HG03439 (cell line): Measurements from ENCODE around the gene ZC2HC1B.

Experiments used
- ATAC-seq: cut with Tn5 transposase; IDR thresholded peaks from one replicate; pipeline ENCODE4 v1.9.1; 2021; ENCODE audit warnings: mild to moderate bottlenecking, moderate library complexity; ENCODE audit not compliant: unreplicated experiment

The ZC2HC1B gene

DNA sequence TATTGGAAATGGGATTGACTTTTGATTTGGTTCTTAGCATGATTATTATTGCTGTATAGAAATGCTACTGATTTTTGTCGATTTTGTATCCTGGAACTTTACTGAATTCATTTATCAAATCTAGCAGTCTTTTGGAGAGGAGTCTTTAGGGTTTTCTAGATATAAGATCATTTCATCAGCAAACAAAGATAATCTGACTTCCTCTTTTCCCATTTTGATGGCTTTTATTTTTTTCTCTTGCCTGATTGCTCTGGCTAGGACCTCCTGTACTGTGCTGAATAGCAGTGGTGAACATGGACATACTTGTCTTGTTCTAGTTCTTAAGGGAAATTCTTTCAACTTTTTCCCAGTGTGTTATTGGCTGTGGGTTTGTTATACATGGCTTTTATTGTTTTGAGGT, 64.6 kb downstream of the ZC2HC1B start:
- ATAC-seq: no peak

DNA sequence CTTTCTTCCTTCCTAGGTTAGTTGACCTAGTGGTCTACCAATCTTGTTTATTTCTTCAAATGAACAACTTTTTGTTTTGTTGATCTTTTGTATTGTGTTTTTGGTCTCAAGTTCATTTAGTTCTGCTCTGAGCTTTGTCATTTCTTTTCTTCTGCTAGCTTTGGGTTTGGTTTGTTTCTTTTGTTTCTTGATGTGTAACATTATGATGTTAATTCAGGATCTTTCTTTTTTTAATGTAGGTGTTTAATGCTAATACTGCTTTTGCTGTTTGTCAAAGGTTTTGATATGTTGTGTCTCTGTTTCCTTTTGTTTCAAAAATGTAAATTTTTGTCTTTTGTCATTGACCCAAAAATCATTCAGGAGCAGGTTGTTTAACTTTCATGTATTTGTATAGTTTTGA, 65.7 kb downstream of the ZC2HC1B start:
- ATAC-seq: no peak

DNA sequence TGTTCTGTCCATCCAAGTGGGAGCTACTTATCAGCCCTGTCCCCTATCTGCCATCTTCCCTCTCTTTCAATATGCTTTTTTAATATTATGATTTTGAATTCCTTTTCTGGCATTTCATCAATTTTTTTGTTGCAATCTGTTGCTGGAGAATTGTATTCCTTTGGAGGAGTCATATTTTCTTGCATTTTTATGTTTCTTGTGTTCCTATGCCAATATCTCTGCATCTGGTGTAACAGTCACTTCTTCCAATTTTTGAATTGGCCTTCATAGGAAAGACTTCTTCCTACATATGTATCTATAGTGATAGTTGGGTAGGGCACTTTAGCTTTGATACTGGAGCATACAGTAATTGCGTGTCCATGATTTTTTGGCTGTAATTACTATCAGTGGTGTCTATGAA, 70.1 kb downstream of the ZC2HC1B start:
- ATAC-seq: no peak

DNA sequence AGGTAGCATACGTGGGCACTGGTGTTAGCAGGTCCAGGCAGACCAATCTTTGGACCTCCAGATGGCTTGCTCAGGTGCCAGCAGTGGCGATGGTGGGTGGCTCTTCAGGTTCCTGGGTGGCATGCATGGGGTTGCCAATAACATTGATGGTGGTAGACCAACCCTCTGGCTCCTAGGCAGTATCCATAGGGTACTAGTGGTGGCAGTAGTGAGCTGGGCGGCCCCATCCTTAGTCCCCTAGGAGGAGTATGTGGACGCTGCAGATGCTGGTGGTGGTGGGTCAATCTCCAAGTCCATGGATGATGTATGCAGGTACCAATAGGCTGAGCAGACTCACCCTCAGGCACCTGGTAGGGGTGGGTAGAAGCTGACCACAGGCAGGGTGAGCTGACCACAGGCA, 70.6 kb downstream of the ZC2HC1B start:
- no peak for ATAC-seq

DNA sequence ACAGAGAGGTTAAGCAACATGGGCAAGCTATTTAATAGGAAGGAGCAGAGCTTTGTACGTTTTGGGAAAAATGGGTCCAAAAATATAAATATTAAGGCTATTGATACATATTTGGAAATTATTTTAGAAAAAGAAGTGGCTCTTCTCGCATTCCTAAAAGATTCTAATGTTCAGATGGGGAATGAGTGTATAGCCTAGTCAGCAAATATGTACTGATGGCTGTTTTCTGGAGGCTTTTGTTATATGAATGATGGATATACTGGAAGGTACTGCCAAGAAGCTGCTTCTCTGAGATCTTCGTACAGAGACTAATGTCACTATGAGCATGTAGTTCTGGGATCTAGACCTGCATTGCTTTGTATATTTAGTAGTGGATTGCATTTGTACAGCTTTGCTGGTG, 72.1 kb downstream of the ZC2HC1B start:
- no peak for ATAC-seq

DNA sequence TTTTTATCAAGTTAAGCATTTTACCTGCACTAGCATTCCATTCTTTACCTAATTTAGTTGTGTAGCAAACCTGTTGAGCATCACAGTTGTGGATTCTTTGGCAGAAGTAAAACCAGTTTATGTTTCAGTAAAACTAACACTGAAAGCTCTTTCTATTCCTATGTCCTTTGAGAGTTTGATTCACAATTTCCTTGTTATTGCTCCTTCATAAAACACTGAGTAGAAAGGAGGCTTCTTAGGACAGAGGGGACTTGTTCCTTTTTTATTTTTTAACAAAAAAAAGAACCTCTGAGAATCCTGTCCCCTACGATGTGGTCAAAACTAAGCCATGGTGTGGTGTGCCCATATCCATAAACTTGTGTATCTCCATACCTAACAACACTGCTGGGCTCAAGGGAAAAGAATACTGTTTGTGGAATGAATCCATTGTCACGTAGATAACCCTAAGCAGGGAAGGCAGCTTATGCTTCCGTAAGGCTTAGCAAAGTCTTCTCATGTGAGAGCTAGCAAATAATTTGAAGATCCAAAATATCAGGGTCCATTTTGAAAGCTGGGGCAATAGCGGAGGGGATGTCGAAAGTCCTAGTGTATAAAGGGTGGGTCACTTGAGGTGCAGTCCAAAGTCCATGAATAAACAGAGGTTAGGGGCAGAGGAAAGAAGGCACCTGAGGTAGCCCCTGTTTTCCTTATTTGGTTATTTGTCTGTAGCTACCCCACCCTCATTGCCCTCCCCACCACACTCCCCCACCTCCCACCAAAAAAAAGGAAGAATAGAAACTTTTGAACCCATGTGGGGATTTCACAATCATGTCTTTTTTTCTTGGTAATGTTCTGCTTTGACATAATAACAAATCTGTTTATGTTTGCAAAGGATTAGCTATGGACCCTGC, 72.7 kb downstream of the ZC2HC1B start:
- no peak for ATAC-seq

DNA sequence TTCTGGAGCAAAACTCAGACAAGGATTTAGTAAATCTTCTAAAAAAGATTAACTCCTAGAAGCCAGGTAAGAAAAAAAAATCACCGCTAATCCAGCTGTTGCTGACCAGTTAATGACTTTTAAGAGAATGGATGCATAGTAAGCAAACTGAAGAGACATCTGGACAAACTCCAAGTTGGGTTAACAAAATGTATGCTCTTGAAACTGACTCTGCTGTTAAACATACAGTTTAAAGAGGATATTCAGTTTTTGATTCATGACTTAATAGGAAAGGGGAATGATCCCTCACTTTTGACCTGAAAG, 73.3 kb downstream of the ZC2HC1B start:
- ATAC-seq: no peak

DNA sequence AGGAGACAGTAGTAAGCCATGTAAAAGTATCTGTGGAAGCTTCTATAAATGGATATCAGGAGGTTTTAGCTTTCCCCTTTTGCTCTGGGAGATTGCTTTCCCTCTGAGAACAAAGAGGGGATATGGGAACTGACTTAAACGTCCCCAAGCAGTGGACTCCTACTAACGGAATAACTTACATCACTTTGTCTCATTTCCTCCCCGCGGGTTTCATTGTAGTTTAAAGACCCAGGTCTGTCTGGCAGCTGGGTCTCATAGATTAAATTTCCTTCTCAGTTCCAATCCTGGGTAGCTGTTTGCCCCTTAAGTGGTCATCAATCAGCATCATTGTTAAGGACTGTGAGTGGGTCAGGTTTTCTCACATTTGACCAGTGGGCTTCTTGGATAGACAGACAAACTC, 75.1 kb downstream of the ZC2HC1B start:
- no peak for ATAC-seq

DNA sequence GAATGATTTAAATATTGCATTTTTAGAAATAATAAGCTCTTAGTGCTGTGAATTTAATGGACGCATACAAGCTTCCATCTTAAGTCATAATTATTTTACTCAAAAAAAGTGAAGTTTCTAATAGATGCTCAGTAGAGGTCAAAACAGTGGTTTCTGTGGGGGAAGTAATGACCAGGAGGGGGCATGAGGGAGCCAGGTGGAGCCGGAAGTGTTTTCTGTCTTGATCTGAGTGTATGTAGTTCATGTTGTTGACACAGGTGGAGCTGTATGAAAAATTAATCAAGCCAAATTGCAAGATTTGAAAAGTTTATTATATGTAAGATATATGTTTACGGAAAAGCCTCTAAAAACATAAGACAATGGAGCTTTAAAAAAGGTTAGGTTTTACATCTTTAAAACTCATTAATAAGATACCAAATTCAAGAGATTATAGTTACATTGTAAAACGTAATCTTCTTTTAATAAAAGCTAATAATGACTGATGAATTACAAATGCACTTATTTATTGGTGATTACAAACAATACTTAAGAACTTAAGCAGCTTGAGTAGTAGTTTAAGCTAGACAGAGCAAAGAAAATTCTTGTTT, 75.8 kb downstream of the ZC2HC1B start:
- ATAC-seq: peak; percentile 94

DNA sequence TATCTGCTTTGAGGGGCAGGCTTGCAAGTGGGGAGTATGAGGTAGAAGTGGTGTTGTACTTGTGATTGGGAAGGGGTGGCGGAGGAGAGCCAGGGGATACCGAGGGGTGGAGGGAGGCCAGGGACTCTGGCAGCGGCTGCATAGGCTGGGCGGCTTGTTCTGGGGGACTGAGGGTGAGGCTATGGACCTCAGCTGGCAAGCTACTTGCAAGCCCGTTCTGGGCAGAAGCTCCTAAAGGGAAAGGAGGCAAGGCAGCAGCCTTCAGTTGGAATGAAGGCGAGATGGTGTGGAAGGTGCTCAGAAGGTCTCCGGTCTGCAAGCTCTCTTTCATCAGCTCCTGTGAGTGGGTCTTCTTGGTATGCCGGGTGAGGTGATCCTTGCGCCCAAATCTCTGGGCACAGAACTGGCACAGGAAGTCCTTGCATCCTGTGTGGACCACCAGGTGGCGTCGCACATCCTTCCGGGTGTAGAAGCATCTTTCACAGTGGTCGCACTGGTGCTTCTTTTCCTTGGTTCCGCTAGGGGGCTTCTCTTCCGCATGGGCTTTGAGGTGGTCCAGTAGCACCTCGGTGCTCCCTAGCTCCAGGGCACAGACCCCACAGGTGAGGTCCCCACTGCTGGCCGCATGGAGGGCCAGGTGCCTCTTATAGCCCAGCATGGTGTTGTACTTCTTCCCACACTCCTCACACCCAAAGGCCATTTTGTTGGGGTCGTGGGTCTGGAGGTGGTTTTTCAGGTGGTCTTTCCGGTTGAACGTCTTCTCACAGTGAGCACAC, 77.8 kb downstream of the ZC2HC1B start:
- ATAC-seq: no peak

DNA sequence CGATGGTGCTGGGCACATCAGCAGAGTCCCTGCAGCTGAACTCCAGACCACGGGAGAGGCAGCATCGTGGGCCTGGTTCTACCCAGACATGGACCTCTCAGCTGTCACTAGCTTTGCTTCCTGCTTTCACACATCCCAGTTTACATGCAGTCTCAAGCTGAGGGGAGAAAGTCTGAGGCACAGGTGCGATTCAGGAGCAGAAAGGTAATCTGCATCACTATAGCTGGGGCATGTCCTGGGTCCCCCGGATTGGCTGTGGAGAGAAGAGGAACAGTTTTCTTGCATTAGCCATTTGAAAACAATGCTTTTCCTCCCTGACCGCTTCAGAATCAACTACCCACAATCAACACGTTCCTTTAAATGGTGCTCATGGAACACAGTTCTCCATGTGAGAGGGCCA, 83.9 kb downstream of the ZC2HC1B start:
- no peak for ATAC-seq

DNA sequence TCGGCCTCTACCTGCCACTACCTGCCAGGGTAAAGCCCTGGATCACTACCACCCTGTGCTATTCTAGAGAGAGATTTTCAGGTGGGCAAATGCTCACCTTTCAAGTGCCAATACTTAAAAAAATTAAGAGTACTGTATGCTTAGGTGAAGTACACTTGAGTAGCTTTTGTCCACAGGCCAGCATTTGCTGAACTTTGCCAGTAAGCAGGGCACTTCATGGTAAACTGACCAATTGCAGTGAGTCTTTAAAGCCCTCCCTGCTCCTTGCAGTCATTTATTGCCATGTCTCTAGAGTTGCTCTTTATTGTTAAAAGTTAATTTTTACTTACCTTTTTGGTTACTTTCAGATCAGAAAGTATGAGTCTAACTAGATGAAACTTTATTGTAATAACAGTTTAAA, 85.3 kb downstream of the ZC2HC1B start:
- no peak for ATAC-seq

DNA sequence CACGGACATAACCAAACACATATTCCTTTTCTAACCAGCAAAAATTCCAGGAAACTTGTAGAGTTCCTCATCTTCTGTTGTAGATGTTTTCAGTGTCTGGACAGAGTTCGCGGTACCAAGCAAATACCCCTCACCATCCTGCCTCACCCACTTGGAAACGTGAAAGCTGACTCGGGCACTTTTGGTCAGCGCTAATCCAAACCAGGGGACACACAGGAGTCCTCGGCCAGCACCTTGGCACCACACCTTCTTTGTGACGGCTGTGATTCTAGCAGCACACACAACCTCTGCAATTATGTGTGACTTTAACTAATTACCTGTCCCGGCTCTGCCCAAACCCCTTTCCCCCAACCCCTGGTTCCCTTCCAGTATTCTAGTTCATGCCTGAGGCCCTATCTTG, 85.7 kb downstream of the ZC2HC1B start:
- no peak for ATAC-seq

DNA sequence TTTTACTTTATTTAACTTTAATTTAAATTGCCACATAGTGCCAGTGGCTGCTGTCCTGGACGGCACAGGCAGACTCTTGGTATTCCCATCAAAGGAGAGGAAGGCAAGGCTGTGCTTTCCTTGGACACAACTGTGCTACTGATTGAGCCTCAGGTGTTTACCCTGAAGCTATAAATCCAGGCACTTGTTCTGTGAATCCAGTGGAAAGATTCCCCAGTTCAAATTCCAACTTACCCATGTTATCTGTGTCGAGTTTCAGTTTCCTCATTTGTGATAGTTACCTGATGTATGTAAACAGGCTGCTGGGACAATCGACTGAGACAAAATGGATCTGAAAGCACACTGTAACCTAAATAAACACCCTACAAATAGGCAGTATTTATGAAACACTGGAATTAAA, 86.6 kb downstream of the ZC2HC1B start:
- ATAC-seq: no peak

DNA sequence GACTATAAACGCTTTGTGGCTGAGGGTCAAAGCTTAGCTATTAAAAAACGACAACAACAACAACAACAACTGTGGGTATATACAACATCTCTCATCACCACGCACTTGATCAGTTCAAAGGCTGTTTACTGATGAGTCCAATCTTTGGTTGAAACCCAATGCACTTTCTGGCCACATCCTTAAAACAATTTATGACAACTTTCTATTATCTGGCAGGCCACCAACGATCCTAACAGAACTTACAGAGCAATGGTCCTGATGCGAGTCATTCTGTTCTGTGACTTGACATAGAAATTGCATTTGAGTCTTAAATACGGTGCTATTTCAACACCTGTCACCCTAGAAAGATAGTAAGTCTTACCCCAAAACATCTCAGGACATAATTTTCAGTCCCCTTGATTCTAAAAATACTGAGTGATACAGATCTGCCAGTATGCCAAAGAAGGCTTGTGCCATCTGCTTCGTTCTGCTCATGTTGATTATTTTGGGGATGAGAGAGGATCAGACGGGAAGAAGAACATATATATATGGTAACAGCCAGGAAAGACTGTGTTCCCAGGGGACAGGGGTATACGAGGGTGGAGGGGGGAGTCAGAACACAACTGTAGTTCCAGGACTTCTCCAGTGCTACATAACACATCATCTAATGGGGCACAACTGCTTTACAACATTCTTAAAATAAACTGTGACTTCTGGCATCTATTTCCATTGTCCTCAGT, 87.9 kb downstream of the ZC2HC1B start:
- no peak for ATAC-seq

DNA sequence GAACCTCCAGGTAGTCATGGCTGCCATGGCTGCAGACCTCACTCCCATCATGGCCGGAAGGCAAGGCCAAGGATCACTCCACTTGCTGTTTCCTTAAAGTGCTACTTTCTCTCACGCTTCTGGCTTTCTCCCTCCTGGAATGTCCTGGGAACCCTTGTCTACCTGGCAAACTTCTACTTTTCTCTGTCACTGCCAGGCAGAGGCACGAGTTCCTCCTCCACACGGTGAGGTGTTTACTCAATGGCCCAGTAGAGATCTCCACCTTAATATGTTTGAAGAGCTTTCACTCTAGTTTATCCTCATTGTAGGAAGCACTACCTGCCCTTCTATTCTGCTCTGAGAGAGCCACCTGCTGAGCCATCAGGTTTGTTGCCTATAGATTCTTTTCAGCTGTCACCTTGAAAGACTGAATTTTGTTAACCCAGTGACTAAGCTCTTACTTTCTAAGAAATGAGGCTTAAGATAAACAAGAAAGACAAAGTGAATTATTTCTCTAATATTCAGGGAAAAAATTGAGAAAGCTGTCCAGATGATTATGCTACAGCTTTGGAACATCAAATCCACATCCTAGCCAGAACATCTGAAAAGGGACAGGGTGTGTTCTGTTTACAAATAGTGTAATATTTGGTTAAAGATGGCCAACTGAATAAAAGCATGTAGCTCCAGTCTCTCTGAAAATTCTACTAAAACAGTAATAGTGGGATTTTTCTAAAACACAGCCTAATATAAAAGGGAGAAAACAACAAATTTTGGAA, 88.8 kb downstream of the ZC2HC1B start:
- ATAC-seq: no peak

DNA sequence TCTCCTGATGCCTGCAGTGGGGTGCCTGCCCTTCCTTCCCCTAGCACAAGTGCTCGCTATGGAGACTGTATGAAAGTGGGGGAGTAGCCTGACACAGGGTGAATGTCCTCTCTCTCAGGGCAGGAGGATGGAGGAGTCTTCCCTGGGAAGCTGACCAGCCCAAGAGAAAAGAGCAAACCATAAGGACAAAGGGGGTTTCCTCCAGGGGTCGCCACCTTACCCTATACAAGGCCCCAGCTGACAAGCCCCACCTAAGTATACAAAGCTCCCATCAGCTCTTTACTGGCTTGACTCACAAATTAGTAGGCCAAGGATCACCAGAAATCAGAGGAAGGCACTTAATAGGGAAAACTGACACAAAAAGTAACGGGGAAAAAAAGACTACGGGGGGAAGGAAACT, 89.6 kb downstream of the ZC2HC1B start:
- no peak for ATAC-seq

DNA sequence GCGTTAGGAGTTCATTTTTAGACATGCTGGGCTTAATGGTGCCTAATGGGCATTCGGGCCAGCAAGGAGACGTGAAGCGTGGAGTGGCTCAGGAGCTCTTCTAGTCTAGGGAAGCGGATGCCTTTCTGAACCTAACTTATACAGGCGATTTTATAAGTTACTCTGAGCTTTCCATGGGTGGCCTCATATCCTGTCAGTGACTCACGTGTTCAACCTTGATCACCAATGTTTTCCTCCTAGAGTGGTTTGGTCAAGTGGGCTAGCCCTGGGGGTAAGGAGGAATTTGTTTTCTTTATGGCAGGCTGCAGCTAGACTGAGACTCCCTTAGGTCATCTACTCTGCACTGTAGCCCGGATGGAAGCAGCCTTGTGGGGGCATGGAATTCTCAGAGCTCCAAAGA, 91.7 kb downstream of the ZC2HC1B start:
- no peak for ATAC-seq

DNA sequence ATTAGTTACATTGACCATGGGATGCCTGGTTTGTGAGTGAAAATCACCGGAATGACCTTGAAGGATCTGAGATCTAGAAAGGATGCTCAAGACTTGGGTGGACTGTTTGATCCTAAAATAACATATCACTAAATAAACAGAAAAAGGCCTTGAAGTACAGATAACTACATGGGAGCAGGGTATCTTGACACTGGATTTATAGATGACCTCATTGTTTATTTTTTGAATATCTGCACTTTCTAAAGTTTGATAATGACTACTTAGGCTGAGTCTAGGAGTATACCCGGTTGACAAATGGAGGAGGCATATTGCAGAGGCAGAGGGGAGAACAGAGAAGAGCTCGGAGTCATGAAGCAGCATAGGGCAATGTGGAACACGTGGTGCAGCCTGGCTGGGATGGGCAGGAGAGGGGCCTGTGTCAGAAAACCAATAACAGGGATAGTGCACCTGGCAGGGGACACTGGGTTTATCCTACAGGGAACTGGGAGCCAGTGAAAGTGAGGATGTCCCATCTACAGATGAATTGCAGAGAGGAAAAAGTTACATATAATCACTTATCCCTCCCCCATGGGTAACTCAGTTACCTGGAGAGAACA, 93.5 kb downstream of the ZC2HC1B start:
- no peak for ATAC-seq

DNA sequence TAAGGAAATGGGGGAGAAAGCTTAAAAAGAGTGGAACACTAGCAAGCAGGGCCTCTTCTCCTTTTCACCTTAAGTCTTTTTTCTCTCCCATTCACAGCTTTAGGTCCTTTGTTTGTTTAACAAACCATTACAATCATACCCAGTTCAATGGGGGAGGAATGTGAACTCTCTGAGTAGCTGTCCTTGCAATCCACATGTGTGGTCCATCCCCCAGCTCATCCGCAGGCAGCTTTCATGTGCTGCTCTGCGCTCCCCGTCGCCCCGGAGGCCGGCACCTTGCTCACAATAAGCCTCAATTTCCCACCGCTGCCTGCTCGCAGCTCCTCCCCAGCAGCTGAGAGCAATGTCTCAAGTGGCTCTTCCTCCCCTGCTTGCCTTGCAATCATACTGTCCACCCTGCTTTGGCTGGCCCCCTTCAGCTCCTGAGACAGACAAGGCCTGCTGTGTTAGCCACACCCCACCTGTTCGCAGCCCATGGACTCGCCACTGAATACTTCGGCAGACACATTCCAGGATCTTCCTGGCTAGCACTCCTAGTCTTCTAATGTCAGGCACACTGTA, 94.6 kb downstream of the ZC2HC1B start:
- ATAC-seq: no peak
